Ovary (tissue), 3 donors: ENCODE results near the gene GULP1.

Source experiments
- EP300 ChIP-seq: sonication (generic); formaldehyde crosslinking; IDR thresholded peaks from one replicate; pipeline ENCODE4 v1.6.1; 2017; ENCODE audit warnings: antibody characterized with exemption
- POLR2A ChIP-seq: fragments of 450-650 bp; IDR thresholded peaks from one replicate; pipeline ENCODE4 v1.6.1; 2017; ENCODE audit warnings: antibody characterized with exemption, mild to moderate bottlenecking, moderate library complexity
- TF ChIP-seq, protein P1 (sequence below), 3 donors: fragments of 450-650 bp in 2 of 3; fragments of 200-600 bp in 1 of 3; IDR thresholded peaks; one replicate each; pipeline versions ENCODE4 v1.5.1 to v1.8.0; 2016 to 2022; ENCODE audit warnings: antibody characterized with exemption in 3 of 3, mild to moderate bottlenecking in 1 of 3
- donor health status: DM: no; HTN: no; CAD: no.

- TF ChIP-seq, protein P1, sequence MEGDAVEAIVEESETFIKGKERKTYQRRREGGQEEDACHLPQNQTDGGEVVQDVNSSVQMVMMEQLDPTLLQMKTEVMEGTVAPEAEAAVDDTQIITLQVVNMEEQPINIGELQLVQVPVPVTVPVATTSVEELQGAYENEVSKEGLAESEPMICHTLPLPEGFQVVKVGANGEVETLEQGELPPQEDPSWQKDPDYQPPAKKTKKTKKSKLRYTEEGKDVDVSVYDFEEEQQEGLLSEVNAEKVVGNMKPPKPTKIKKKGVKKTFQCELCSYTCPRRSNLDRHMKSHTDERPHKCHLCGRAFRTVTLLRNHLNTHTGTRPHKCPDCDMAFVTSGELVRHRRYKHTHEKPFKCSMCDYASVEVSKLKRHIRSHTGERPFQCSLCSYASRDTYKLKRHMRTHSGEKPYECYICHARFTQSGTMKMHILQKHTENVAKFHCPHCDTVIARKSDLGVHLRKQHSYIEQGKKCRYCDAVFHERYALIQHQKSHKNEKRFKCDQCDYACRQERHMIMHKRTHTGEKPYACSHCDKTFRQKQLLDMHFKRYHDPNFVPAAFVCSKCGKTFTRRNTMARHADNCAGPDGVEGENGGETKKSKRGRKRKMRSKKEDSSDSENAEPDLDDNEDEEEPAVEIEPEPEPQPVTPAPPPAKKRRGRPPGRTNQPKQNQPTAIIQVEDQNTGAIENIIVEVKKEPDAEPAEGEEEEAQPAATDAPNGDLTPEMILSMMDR (IDR thresholded peaks at IDR 0.05), result no peak
- TF ChIP-seq POLR2A (no peak), EP300 (no peak)
Measured at GRCh38 chr2:188466761-188467160, 175.1 kb downstream of the GULP1 start.
